Parathyroid adenoma (tissue), 2 donors: ENCODE results near the gene TTC1.
A peak's percentile ranks its signal among the peaks of the same experiment; 100 is the strongest.
"Not testable (repeated sequence)": the region's sequence is repeated elsewhere in the genome, so short reads cannot be mapped to it uniquely, and the experiment has no call there.

ENCODE experiments used
- H2AFZ ChIP-seq: fragments of 300-600 bp; sonication (generic); one replicate; pipeline ENCODE4 v1.7.0; 2017; ENCODE audit warnings: antibody characterized with exemption, mild to moderate bottlenecking
- H3K27ac ChIP-seq: fragments of 300-600 bp; sonication (generic); one replicate; pipeline ENCODE4 v1.7.0; 2017
- H3K27me3 ChIP-seq: fragments of 300-600 bp; sonication (generic); one replicate; pipeline ENCODE4 v1.7.0; 2017; ENCODE audit warnings: low read length; ENCODE audit not compliant: control insufficient read depth, insufficient read depth
- H3K36me3 ChIP-seq: fragments of 300-600 bp; sonication (generic); one replicate; pipeline ENCODE4 v1.7.0; 2017; ENCODE audit warnings: low read length; ENCODE audit not compliant: control insufficient read depth, insufficient read depth
- H3K4me1 ChIP-seq: fragments of 300-600 bp; sonication (generic); one replicate; pipeline ENCODE4 v1.7.0; 2017; ENCODE audit warnings: control low read depth
- H3K4me2 ChIP-seq: fragments of 300-600 bp; sonication (generic); one replicate; pipeline ENCODE4 v1.7.0; 2017; ENCODE audit warnings: low read length
- H3K4me3 ChIP-seq: fragments of 300-600 bp; sonication (generic); one replicate; pipeline ENCODE4 v1.7.0; 2017; ENCODE audit warnings: low read depth, low read length
- H3K79me2 ChIP-seq: fragments of 300-600 bp; sonication (generic); one replicate; pipeline ENCODE4 v1.7.0; 2017; ENCODE audit warnings: control low read depth
- H3K9ac ChIP-seq: fragments of 300-600 bp; sonication (generic); one replicate; pipeline ENCODE4 v1.7.0; 2017; ENCODE audit warnings: mild to moderate bottlenecking
- H3K9me3 ChIP-seq: fragments of 300-600 bp; sonication (generic); one replicate; pipeline ENCODE4 v1.7.0; 2017; ENCODE audit warnings: low read length; ENCODE audit not compliant: control insufficient read depth
- TF ChIP-seq, protein P1 (sequence below): fragments of 300-600 bp; sonication (generic); IDR thresholded peaks from one replicate; pipeline ENCODE4 v1.7.0; 2017; ENCODE audit warnings: antibody characterized with exemption, mild to moderate bottlenecking
- donor health status: primary hyperparathyroidism.

TTC1 gene

DNA sequence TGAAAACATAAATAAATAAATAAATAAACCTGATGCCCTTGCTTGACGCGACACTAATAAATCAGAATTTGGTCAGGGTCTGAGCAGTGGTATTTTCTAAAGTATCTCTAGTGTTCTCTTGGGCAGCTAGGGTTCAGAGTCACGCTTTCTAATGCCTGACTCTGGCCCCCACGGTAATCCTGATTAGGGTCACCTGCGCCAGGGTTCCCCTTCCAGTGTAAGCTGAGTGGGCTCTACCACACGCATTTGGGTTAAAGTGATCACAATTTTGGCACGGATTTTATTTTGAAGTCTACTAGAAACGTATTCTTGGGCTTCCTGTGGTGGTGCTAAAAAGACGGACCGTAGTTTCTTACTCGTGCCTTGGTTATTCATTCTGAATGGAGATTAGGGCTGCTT, 651 bp downstream of the TTC1 start:
- peaks cover 6% of the 10 kb centered on the region for H3K4me1 ChIP-seq
- H3K36me3 ChIP-seq = no peaks in the 10 kb centered on the region
- no peaks in the 10 kb centered on the region for H3K27me3 ChIP-seq
- peak overlapping the region; percentile 63 for H3K4me2 ChIP-seq
- H3K9me3 ChIP-seq = no peaks in the 10 kb centered on the region
- peak overlapping the region; percentile 83 for H3K4me3 ChIP-seq
- H3K79me2 ChIP-seq = peaks cover 4% of the 10 kb centered on the region
- TF ChIP-seq, protein P1, sequence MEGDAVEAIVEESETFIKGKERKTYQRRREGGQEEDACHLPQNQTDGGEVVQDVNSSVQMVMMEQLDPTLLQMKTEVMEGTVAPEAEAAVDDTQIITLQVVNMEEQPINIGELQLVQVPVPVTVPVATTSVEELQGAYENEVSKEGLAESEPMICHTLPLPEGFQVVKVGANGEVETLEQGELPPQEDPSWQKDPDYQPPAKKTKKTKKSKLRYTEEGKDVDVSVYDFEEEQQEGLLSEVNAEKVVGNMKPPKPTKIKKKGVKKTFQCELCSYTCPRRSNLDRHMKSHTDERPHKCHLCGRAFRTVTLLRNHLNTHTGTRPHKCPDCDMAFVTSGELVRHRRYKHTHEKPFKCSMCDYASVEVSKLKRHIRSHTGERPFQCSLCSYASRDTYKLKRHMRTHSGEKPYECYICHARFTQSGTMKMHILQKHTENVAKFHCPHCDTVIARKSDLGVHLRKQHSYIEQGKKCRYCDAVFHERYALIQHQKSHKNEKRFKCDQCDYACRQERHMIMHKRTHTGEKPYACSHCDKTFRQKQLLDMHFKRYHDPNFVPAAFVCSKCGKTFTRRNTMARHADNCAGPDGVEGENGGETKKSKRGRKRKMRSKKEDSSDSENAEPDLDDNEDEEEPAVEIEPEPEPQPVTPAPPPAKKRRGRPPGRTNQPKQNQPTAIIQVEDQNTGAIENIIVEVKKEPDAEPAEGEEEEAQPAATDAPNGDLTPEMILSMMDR = no peak
- peak overlapping the region; percentile 90 for H3K27ac ChIP-seq
- peak overlapping the region; percentile 95 for H2AFZ ChIP-seq
- peak overlapping the region; percentile 70 for H3K9ac ChIP-seq

DNA sequence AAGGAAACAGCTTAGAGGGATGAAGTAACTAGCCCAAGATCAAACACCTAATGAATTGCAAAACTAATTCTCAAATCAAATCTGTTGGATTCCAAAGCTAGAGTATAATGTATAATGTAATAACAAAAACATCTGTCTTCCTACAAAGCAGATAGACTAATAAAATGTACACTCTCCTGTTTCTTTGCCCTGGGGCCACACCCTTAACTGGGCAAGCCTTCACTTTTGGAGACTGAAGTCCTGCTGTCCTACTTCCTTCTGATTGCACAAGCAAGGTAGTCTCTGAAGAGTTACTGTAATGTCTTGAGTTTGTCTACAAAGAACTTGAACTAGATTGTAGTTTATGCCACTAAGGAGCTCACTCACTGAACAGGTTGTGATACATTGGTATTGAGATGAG, 2.5 kb downstream of the TTC1 start:
- Histone ChIP-seq H3K36me3 (no peaks in the 10 kb centered on the region), H3K4me3 (no peak overlapping the region), H3K4me2 (no peak overlapping the region), H3K4me1 (peaks cover 6% of the 10 kb centered on the region), H3K27me3 (no peaks in the 10 kb centered on the region), H3K9ac (no peak overlapping the region), H3K9me3 (no peaks in the 10 kb centered on the region), H3K27ac (no peak overlapping the region), H2AFZ (no peak overlapping the region), H3K79me2 (peaks cover 6% of the 10 kb centered on the region)
- TF ChIP-seq, protein P1 = no peak

DNA sequence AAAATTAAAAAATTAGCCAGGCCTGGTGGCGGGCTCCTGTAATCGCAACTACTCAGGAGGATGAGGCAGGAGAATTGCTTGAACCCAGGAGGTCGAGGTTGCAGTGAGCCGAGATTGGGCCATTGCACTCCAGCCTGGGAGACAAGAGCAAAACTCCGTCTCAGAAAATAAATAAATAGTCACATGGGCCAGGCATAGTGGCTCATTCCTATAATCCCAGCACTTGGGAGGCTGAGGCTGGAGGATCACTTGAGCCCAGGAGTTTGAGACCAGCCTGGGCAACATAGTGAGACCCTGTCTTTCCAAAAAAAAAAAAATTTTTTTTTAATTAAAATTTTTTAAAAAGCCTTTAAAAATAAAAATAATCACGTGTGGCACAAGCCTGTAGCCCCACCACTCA, 5.3 kb downstream of the TTC1 start:
- not testable (repeated sequence) for H3K4me3 ChIP-seq, H3K79me2 ChIP-seq

DNA sequence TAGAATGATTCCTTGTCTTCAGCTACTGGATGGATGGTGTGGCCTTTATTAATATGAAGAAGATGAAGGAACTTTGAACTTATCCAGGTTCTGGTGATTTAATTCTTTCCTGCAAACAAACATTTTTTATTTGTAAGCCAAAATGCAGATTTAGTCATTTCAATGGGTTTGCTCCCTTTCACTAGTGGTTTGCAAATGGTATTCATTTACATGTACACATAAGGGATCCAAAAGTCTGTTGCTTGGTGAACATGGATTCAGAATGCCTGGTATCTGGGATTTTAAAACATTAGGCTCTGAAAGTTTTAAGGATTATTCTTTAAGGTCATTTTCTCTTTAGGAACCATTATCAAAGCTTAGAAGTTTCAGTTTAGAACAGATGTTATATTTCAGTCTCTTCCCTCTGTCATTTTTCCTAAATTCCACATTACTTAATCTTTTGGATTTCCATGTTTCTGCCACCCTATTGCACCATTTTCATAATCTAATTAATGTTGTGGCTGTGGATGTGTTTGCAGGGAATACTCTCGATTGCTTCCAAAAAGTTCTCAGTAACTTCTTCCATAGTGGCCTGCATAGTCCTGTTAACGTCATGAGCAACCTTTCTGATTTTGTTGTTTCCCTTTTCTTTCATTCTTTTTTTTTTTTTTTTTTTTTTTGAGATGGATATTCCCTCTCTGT, 10.1 kb downstream of the TTC1 start:
- Histone ChIP-seq H3K79me2 (peaks cover 10% of the 10 kb centered on the region), H3K9ac (no peak overlapping the region), H2AFZ (no peak overlapping the region), H3K27me3 (no peaks in the 10 kb centered on the region), H3K27ac (no peak overlapping the region), H3K9me3 (no peaks in the 10 kb centered on the region), H3K4me1 (peaks cover 5% of the 10 kb centered on the region), H3K4me3 (no peak overlapping the region), H3K4me2 (no peak overlapping the region), H3K36me3 (no peaks in the 10 kb centered on the region)
- TF ChIP-seq, protein P1 = no peak

More for the DNA sequence above, 5.3 kb downstream of the TTC1 start:
- H3K4me2 ChIP-seq, H3K27me3 ChIP-seq, H2AFZ ChIP-seq, H3K4me1 ChIP-seq, H3K36me3 ChIP-seq, H3K27ac ChIP-seq, H3K9ac ChIP-seq, H3K9me3 ChIP-seq: not testable (repeated sequence)

DNA sequence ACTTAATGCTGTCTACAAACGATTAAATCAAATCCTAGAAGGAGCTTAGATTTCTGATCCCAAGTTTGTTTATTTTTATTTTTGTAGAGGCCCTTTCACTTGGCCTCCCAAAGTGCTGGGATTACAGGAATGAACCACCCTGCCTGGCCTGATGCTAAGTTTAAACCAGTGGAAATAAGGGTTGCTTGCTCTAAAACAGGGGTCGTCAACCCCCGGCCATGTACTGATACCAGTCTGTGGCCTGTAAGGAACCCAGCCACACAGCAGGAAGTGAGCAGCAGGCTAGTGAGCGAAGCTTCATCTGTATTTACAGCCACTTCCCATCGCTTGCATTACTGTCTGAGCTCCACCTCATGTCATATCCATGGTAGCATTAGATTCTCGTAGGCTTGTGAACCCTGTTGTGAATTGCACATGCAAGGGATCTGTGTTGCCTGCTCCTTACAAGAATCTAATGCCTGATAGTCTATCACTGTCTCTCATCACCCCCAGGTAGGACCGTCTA, 11.4 kb downstream of the TTC1 start:
- Histone ChIP-seq H2AFZ (no peak overlapping the region), H3K4me1 (peaks cover 5% of the 10 kb centered on the region), H3K27ac (no peak overlapping the region), H3K36me3 (no peaks in the 10 kb centered on the region), H3K79me2 (peaks cover 19% of the 10 kb centered on the region), H3K4me3 (no peak overlapping the region), H3K27me3 (no peaks in the 10 kb centered on the region), H3K4me2 (no peak overlapping the region), H3K9me3 (no peaks in the 10 kb centered on the region), H3K9ac (no peak overlapping the region)
- TF ChIP-seq, protein P1 = no peak
